Measurements from ENCODE around the gene LEAP2.

LEAP2 gene

GRCh38 chr5:132828846-132829494, 44.5 kb upstream of the LEAP2 start:
- H3K4me3 ChIP-seq (replicated peaks in 1 of 2; ENCODE audit: low read depth in 2 of 2, low read length in 2 of 2): peak overlapping the region; percentile 53 to 69
- no peak for TF ChIP-seq CTCF (IDR thresholded peaks at IDR 0.05; ENCODE audit: low read depth, low read length)

GRCh38 chr5:132829742-132830435, 43.6 kb upstream of the LEAP2 start:
- TF ChIP-seq CTCF (IDR thresholded peaks at IDR 0.05; ENCODE audit: low read depth, low read length): peak; percentile 74
- H3K4me3 ChIP-seq (replicated peaks in 1 of 2; ENCODE audit: low read depth in 2 of 2, low read length in 2 of 2): peak overlapping the region; percentile 53 to 69
- peak; percentile 65 to 68 for DNase-seq (ENCODE audit: low read depth in 2 of 2)

More at GRCh38 chr5:132828846-132829494, 44.5 kb upstream of the LEAP2 start:
- no peak for DNase-seq (ENCODE audit: low read depth in 2 of 2)

- H3K4me3 ChIP-seq (replicated peaks in 1 of 2; ENCODE audit: low read depth in 2 of 2, low read length in 2 of 2): peak within 1 kb of the TSS; percentile 53 to 69
- no peak for TF ChIP-seq CTCF (IDR thresholded peaks at IDR 0.05; ENCODE audit: low read depth, low read length)
- DNase-seq (ENCODE audit: low read depth in 2 of 2): peak; percentile 55 to 57
Measured at GRCh38 chr5:132830436-132831094, 42.9 kb upstream of the LEAP2 start, which contains the start of gene SHROOM1. TSS of gene SHROOM1 (minus strand) at chr5:132830647. CDS start at chr5:132826140, 4,507 bp downstream.

GRCh38 chr5:132831095-132831860, 42.2 kb upstream of the LEAP2 start:
- no peak for TF ChIP-seq CTCF (IDR thresholded peaks at IDR 0.05; ENCODE audit: low read depth, low read length)
- DNase-seq (ENCODE audit: low read depth in 2 of 2): no peak
- H3K4me3 ChIP-seq (replicated peaks in 1 of 2; ENCODE audit: low read depth in 2 of 2, low read length in 2 of 2): peak overlapping the region; percentile 53 to 69

GRCh38 chr5:132832612-132833011, 40.9 kb upstream of the LEAP2 start:
- TF ChIP-seq CTCF (IDR thresholded peaks at IDR 0.05; ENCODE audit: low read depth, low read length): no peak
- no peak for DNase-seq (ENCODE audit: low read depth in 2 of 2)

GRCh38 chr5:132834057-132834456, 39.4 kb upstream of the LEAP2 start:
- DNase-seq (ENCODE audit: low read depth in 2 of 2): no peak
- no peak for TF ChIP-seq CTCF (IDR thresholded peaks at IDR 0.05; ENCODE audit: low read depth, low read length)
- H3K4me3 ChIP-seq (replicated peaks in 1 of 2; ENCODE audit: low read depth in 2 of 2, low read length in 2 of 2): no peak overlapping the region

More at GRCh38 chr5:132832612-132833011, 40.9 kb upstream of the LEAP2 start:
- H3K4me3 ChIP-seq (replicated peaks in 1 of 2; ENCODE audit: low read depth in 2 of 2, low read length in 2 of 2): no peak overlapping the region
